GM18508 (cell line): ENCODE measurements around the gene ZNF138.

Source experiments
- ATAC-seq: cut with Tn5 transposase; IDR thresholded peaks from one replicate; pipeline ENCODE4 v1.9.1; 2021; ENCODE audit warnings: moderate number of reproducible peaks; ENCODE audit not compliant: insufficient read depth, unreplicated experiment

The ZNF138 gene

DNA sequence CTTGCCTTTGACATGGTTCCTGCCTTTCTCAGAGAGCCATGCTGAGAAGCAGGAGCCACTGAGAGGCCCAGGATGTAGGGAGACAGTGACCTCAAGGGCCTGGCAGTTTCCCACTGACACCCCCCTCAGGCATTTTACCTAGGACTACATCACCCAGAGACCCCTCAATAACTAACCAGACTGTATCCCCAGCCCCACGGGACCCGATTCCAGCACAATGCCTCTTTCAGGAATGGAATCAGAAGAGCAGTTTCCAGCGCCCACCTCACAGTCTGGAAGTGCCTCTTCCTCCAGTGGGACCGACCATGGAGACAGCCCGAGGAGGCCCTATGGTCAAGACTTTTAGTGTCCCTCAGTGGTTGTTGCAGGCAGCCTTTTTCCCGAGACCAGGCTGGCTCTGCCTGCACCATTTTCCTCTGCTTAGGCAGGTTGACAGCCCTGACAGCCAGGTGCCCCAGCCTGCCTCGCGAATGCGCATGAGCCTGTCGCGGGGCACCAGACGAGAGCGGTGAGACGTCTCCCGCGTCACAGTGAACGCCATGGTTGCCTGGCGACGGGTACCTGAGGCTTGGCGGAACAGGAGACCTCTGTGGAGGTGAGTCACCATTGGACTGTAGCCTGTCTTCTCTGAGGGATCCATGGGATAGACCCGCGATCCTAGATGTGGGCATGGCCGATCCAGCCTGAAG, 80.5 kb downstream of the ZNF138 start:
- ATAC-seq: no peak

GRCh38 chr7:64875258-64875657, 81.0 kb downstream of the ZNF138 start:
- no peak for ATAC-seq

- no peak for ATAC-seq
These were observed 81.6 kb downstream of the ZNF138 start for GRCh38 chr7:64875658-64876406.

GRCh38 chr7:64876792-64877713, 82.8 kb downstream of the ZNF138 start:
- no peak for ATAC-seq

GRCh38 chr7:64877714-64878610, 83.7 kb downstream of the ZNF138 start:
- no peak for ATAC-seq

- ATAC-seq: no peak
These were observed 84.5 kb downstream of the ZNF138 start for GRCh38 chr7:64878684-64879083.

- ATAC-seq: no peak
These were observed 85.0 kb downstream of the ZNF138 start for GRCh38 chr7:64879086-64879730.

- no peak for ATAC-seq
These were observed 85.6 kb downstream of the ZNF138 start for GRCh38 chr7:64879800-64880199.

GRCh38 chr7:64880322-64881297, 86.4 kb downstream of the ZNF138 start:
- ATAC-seq: no peak

DNA sequence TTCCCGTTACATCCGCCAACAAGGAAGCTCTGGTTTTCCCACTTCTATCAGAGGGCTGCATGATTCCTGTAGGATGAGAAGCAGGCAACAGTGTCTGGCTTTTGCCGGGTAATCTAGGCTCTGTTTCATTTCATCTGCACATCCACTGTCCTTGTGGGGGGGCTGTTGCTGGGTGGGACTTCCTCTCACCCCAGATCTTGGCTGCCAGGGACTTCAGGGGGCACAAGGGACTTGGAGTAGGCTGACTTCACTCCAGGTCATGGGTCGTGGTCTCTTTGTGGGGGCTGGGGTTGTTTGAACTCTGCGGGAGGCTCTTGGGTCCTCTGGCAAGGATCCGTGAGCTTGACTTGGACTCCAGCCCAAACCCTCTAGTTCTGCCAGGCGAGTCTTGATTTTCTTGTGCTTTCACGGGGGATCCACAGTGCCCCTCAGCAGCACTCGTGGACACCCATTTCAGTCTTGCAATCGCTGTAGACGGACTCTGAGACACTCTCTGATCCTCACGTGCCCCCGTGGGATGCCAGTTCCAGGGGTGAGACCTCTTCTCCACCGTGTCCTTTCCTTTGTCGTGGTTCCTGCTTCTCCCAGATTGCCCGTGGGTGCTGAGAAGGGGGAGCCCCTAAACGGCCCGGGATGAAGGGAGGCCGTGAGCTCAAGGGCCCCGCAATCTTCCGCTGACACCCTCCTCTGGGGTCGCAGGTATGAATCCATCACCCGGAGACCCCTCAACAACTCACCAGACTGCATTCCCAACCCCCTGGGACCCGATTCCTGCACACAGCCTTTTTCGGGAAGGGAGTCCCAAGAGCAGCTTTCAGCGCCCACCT, 87.4 kb downstream of the ZNF138 start:
- no peak for ATAC-seq

GRCh38 chr7:64882341-64883112, 88.3 kb downstream of the ZNF138 start:
- no peak for ATAC-seq
